Hindlimb muscle (tissue), 1 donor: ENCODE data around the gene TBPL2. TPM values are rescaled to one million over a fixed set of nuclear protein-coding genes. Genes with fewer than 3 reads are reported as not detected.
"Not testable (repeated sequence)": the region's sequence is repeated elsewhere in the genome, so short reads cannot be mapped to it uniquely, and the experiment has no call there.

Experiments used
- DNase-seq: peaks from one replicate; pipeline ENCODE4 v3.0.0-alpha.2; 2013
- polyA plus RNA-seq: library from polyadenylated mRNA; unstranded; fragments of 120-200 nt; gene quantifications from one replicate; pipeline ENCODE4 v1.2.1, GENCODE V29; 2013; ENCODE audit not compliant: insufficient read length

TBPL2 gene
- polyA plus RNA-seq, 1 donor = not detected

- no peak for DNase-seq
Measured at GRCh38 chr14:55438066-55438683, 2.2 kb downstream of the TBPL2 start.

DNA sequence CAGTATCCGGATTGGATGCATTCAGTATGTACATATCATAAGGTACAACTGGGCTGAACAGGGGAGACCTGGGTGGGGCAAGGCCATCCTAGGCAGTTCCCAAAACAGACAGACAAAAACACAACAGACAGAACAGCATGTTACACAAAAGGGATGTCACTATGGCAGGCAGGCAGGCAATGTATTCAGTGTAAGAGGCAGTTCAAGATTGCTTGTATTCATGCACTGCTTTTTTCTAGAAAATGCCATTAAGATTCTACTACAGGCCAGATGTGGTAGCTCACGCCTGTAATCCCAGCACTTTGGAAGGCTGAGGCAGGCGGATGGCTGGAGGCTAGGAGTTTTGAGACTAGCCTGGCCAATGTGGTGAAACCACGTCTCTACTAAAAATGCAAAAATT, 3.5 kb downstream of the TBPL2 start:
- DNase-seq = no peak

GRCh38 chr14:55436519-55436918, 3.9 kb downstream of the TBPL2 start:
- no peak for DNase-seq

- DNase-seq = no peak
Measured at GRCh38 chr14:55434805-55435174, 5.6 kb downstream of the TBPL2 start.

- DNase-seq = no peak
Measured at GRCh38 chr14:55433880-55434804, 6.3 kb downstream of the TBPL2 start.

GRCh38 chr14:55432628-55433027, 7.8 kb downstream of the TBPL2 start:
- no peak for DNase-seq

GRCh38 chr14:55430024-55430690, 10.3 kb downstream of the TBPL2 start:
- peak; percentile 16 for DNase-seq

- DNase-seq = no peak
Measured at GRCh38 chr14:55427439-55427838, 13.0 kb downstream of the TBPL2 start.

DNA sequence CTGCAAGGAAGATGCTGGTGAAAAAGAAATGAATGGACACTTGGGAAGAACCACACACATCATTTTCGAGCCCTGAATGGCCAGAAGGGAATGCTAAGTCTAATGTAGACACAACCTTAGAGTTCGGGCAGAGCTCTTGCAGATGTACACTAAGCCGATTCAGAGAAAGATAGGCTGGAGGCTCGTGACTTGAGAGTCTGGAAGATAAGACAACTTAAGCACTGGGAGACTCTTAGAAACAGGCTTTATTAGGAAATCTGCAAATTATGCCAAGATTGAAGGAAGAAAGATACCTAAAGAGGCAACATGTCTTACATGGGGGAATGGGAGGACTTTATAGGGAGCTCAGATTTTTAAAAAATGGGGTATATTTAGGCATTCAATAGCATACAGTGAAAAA, 13.5 kb downstream of the TBPL2 start:
- no peak for DNase-seq

GRCh38 chr14:55425091-55425490, 15.3 kb downstream of the TBPL2 start:
- DNase-seq = no peak

GRCh38 chr14:55423969-55424368, 16.4 kb downstream of the TBPL2 start:
- DNase-seq = no peak

- DNase-seq = not testable (repeated sequence)
Measured at GRCh38 chr14:55422338-55422737, 18.1 kb downstream of the TBPL2 start.

DNA sequence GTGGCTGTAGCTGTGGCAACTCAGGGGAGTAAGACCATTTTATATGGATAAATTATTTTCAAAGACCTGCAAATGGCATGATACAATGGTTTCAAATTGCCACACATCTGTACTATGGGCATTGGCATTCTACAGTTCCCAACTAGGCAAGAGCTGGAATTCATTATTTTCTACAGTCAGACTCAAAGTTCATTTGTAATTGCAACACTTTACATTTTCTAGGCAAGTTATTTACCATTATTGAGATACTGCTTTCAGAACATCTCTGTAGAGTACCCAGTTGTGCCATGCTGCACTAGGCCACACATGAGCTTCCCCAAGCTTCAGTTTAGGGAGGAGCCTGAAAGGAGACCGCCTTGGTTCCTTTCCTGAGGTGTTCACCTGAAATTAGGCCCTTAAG, 20.8 kb downstream of the TBPL2 start:
- DNase-seq = no peak

DNA sequence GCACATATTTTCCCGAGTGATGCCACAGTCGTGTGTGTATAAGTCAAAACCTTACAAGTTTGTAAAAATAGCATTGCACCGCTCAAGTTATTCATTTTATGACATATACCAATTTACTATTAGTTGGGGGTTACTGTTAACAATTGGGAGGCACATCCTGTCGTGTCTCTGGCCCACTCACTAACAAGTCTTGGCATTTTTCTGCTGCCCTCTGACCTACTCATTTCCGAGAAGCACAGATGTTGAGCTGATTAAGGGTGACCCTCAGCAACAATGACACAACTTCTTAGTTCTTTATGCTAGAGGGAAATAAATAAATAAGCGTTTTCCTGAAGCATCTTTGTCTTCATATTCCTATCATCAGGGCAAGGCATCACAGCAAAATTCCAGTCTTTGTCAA, 22.0 kb downstream of the TBPL2 start:
- DNase-seq = no peak

DNA sequence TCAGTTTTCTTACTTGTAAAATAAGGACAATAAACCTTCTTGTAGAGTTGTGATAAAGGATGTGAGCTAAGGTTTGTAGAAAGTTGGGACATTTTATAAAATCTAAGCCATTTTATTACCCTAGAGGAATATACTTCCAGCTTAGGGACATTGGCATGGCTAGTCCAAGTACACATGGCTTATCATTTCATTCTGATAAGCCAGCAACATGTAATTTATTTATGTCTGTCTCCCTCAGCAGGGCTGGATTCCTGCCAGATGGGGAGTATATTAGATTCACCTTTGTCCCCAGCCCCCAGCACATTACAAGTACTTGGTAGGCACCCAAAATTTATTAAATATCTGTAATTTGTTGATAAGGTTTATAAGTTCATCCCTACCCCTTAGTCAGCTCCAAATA, 22.5 kb downstream of the TBPL2 start:
- DNase-seq = no peak

DNA sequence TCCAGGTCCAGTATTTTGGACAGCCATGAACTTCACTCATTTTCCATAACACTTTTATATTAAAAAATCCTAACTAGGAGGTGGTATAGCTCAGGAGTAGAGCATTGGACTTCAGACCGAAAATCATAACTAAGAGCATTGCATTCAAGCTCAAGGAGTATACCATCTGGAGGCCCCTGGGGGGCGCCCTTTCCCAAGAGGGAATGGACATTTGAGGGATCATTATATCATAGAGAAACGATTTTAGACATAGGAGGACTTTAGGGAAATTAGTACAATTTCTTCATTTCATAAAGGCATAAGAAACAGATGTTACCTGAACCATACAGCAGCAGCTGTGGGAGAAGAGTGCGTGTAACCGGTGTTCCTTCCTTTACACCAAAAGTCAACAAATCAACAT, 23.6 kb downstream of the TBPL2 start:
- no peak for DNase-seq

DNA sequence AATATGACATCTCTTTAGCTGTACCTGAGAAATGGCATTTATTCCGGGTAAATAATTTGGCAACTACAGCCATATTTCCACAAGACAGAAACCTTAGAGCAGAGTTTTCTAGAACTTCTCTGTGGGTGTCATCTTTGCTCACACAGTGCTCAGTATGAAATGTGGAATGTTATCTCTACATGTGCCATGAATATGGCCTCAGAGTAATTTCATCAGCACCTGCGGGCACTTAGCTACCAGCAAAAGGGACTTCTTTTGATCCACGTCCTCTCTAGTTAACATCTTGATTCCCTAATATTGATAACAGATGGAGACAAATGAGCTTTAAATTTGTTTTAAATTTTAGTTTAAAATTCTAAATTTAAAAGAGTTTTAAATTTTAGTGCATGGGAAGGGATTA, 25.9 kb downstream of the TBPL2 start:
- no peak for DNase-seq

DNA sequence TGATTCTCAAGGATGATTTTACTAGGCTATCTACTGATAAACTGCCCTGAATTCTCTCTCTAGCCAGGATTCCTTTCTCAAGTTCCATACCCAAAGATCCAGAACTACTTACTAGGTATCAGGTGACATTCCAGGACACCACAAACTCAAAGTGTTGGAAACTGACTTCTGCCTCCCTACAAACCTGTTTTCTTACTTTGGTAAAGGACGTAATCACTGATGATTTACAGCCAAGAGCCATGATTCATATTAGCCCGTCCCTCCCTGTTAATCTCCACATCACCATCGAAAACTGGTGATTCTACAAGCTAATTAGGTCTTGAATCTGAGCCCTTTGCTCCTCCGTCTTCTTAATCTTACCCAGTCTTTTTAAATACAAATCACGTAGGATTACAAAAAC, 27.7 kb downstream of the TBPL2 start:
- no peak for DNase-seq

DNA sequence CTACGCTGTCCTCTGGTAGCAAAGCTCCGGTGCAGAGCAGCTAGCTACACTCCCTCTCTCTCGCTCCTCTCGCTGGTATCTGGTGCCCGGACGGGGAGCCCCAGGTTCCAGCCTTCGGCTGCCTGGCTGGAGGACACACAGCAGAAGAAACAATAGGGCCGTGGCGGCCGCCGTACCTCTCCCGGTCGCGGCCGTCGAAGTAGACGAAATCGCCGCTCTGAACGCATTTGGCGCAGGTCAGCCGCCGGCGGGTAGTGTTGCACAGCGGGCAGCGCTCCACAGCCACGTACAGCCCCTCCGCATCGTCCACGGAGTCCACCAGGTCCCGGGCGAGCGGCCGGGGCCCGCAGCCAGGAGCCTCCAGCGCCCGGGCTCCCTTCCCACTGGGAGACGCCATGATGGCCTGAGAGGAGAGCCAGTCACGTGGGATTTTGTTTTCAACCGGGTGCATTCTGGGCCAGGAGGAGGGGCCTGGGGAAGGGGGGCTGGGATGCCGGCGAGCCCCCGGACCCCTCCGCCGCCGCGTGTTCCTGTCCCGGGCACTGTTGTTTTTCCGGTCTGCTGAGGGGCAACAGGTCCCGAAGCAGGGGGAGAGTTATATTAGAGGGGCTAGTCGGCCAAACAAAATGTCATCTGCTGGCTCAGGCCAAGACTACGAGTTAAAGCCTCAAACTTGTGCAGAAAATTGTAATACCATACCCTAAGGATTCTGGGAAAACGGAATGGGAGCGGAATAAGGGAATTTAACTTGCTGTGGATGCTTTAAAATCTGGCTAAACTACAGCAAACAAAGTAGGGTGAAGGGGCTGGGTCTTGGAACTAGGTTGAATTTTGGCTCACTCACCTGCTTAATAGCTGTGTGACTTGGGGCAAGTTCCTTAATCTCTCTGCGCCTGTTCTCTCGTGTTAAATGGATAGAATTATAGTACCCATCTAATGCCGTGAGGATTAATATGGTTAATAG, 28.7 kb downstream of the TBPL2 start, which contains the start of gene ATG14:
Gene ATG14, minus strand, starts transcription at position 405 of the 964 bp plus-strand sequence. Its CDS starts 8 bp downstream, at position 397.
- peak; percentile 90 for DNase-seq

DNA sequence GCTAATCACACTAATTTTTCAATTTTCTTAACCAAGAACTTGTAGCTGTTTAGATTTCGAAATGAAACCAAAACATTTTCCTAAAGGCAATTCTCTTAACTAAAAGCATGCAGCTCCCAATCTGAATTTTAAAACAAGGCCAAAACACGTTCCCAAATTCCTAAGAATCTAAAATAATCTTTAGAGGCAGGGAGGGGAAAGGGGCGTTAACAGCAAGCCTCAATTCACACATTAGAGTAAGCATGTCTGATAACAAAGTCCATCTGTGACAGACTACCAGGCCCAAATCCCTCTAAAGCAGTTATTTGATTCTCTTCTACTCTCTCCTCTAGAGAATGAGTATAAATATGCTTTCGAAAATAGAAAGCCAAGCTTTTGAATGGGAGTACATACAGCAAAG, 29.5 kb downstream of the TBPL2 start:
- peak; percentile 2 for DNase-seq

DNA sequence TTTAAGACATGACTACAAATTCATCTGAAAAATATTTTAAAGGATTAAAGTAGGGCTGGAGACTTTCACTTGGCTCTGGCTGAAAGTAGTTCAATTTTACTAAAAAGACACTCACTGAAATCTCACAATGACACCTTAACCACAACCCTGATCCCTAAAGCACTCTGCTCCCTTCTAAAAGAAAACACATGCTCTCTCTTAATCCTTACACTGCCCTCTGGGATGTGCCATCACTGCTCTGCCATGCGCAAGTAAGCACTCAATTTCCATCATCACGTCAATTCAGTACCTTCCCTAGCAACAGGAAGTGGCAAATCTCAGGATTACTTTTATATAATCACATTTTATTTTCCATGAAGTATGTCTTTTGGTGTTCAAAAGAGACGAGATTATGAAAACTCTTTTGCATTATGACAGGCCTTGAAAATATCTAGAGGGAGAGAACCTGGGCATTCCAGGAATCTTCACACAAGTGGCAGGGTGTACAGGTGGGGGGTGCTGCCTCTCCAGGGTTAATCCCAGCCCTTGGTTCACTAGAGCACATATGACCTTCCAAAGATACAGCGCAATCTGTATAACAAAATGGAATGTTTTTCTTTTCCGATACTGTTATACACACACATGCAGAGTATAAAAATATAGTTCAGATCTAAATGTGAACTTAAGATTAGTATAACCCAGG, 36.1 kb downstream of the TBPL2 start:
- no peak for DNase-seq

GRCh38 chr14:55401751-55402150, 38.7 kb downstream of the TBPL2 start:
- DNase-seq = no peak
